Upper lobe of left lung (tissue), 6 donors: Measurements from ENCODE around the gene GNB1L. TPM values are rescaled to one million over a fixed set of nuclear protein-coding genes. Genes with fewer than 3 reads are reported as not detected.

Experiments
- ATAC-seq, 2 donors: fragments of 200-7000 bp; cut with Tn5 transposase; one replicate each; pipeline ENCODE4 v1.9.1; 2022; ENCODE audit warnings: mild to moderate bottlenecking in 2 of 2, moderate library complexity in 2 of 2; ENCODE audit not compliant: low FRiP score in 2 of 2
- DNase-seq, 2 donors: peaks; one replicate each; pipeline ENCODE4 v3.0.0-alpha.2; 2019 to 2020
- H3K27ac ChIP-seq, 4 donors: fragments of 200-600 bp; sonication (generic); one replicate each; pipeline ENCODE4 v1.5.1; 2016 to 2019
- H3K27me3 ChIP-seq, 4 donors: fragments of 200-600 bp; sonication (generic); one replicate each; pipeline ENCODE4 v1.5.1; 2017 to 2019
- H3K36me3 ChIP-seq, 4 donors: fragments of 200-600 bp; sonication (generic); one replicate each; pipeline ENCODE4 v1.5.1; 2016 to 2019
- H3K4me1 ChIP-seq, 4 donors: fragments of 200-600 bp; sonication (generic); one replicate each; pipeline ENCODE4 v1.5.1; 2018 to 2019
- H3K4me3 ChIP-seq, 4 donors: fragments of 200-600 bp; sonication (generic); one replicate each; pipeline ENCODE4 v1.5.1; 2017 to 2019; ENCODE audit warnings: mild to moderate bottlenecking in 2 of 4, moderate library complexity in 1 of 4
- H3K9me3 ChIP-seq, 4 donors: fragments of 200-600 bp; sonication (generic); one replicate each; pipeline ENCODE4 v1.5.1; 2018 to 2019
- EP300 ChIP-seq, 4 donors: sonication (generic); formaldehyde crosslinking; IDR thresholded peaks; one replicate each; pipeline ENCODE4 v1.5.1; 2017; ENCODE audit warnings: antibody characterized with exemption in 4 of 4, control low read depth in 2 of 4
- POLR2A ChIP-seq, 4 donors: fragments of 450-650 bp; IDR thresholded peaks; one replicate each; pipeline ENCODE4 v1.5.1; 2016 to 2017; ENCODE audit warnings: antibody characterized with exemption in 4 of 4, mild to moderate bottlenecking in 2 of 4
- POLR2AphosphoS5 ChIP-seq, 2 donors: sonication (generic); formaldehyde crosslinking; IDR thresholded peaks; one replicate each; pipeline ENCODE4 v1.5.1; 2017; ENCODE audit warnings: antibody characterized with exemption in 2 of 2
- WGBS, 2 donors: methylation state at CpG; one replicate each; pipeline ENCODE4 v1.1.5; 2017 to 2018; 5-methylcytosine and 5-hydroxymethylcytosine counted together
- total RNA-seq, 6 donors: library from RNA; depleted of rRNA in 4 of 6; stranded (reverse); fragments of >200 nt in 4 of 6; gene quantifications; one replicate each; pipeline versions ENCODE4 v1.1.0 to v1.2.1, GENCODE V29; 2016 to 2021
- TF ChIP-seq, protein P1 (sequence below), 6 experiments: fragments of 450-650 bp in 4 of 6; fragments of 200-600 bp in 2 of 6; sonication (generic) in 2 of 6; IDR thresholded peaks; one replicate each; pipeline ENCODE4 v1.5.1; 2016 to 2019; ENCODE audit warnings: antibody characterized with exemption in 6 of 6
- donor health status: DM: no; HTN: no; CAD: no; lungs with moderate emphysema.
- donor health status: DM: no; HTN: yes; CAD: no; lungs with severe emphysema.

The GNB1L gene
- total RNA-seq, 6 donors from 2014 or later, result 0.78 to 11.1 (median 6.8) TPM

DNA sequence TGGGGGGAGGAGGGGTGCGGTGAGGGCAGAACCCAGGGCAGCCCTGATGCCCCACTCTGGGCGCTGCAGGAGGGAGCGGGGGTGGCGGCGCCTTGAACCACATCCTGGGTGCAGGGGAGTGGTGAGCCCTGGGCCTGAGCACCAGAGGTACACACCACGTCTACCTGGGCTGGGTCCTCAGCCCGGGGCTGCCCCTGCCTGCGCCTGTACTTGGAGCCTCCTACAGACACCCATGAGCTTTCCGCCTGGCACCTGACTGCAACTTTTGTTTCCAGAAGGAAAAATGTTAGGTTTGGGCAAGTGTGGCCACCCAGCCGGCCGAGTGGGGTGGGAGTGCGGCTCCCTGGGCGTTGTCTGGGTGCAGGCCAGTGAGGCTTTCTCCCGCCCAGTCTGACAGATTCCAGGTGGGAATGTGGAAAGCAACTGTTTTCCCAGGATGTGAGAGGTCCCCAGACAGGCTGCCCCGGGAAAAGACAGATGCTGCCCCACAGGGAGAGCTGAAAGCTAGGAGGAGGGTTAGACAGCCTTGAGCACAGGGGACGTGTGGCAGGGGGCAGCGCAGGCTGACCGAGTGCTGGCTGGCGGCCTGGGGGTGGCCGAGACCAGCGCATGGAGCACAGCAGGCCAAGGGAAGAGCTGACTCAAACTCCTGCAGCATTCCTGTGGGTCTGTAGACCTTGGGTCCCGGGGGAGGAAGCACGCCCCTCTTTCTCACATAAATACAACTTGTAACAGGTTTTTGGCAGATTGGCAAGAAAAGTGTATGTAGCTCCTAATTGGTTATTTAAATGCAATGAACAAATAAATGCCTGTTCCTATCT is 44.1 kb downstream of the GNB1L start:
- Histone ChIP-seq H3K9me3 (no peaks in the 10 kb centered on the region), H3K4me1 (peaks cover 0 to 9% (median 4%) of the 10 kb centered on the region in 4 donors), H3K4me3 (no peak overlapping the region), H3K27ac (no peak overlapping the region), H3K27me3 (no peaks in the 10 kb centered on the region), H3K36me3 (no peaks in the 10 kb centered on the region)
- TF ChIP-seq POLR2AphosphoS5 (IDR thresholded peaks at IDR 0.05), result no peak
- TF ChIP-seq EP300 (IDR thresholded peaks at IDR 0.05), result no peak
- TF ChIP-seq, protein P1, sequence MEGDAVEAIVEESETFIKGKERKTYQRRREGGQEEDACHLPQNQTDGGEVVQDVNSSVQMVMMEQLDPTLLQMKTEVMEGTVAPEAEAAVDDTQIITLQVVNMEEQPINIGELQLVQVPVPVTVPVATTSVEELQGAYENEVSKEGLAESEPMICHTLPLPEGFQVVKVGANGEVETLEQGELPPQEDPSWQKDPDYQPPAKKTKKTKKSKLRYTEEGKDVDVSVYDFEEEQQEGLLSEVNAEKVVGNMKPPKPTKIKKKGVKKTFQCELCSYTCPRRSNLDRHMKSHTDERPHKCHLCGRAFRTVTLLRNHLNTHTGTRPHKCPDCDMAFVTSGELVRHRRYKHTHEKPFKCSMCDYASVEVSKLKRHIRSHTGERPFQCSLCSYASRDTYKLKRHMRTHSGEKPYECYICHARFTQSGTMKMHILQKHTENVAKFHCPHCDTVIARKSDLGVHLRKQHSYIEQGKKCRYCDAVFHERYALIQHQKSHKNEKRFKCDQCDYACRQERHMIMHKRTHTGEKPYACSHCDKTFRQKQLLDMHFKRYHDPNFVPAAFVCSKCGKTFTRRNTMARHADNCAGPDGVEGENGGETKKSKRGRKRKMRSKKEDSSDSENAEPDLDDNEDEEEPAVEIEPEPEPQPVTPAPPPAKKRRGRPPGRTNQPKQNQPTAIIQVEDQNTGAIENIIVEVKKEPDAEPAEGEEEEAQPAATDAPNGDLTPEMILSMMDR (IDR thresholded peaks at IDR 0.05), result no peak
- DNase-seq, result peak; percentile 19 to 64
- peak in 1 of 2 donors; percentile 38 for ATAC-seq
- WGBS, 2 donors, result 83 to 92% methylated on average over 21 of the region's 23 CpGs

DNA sequence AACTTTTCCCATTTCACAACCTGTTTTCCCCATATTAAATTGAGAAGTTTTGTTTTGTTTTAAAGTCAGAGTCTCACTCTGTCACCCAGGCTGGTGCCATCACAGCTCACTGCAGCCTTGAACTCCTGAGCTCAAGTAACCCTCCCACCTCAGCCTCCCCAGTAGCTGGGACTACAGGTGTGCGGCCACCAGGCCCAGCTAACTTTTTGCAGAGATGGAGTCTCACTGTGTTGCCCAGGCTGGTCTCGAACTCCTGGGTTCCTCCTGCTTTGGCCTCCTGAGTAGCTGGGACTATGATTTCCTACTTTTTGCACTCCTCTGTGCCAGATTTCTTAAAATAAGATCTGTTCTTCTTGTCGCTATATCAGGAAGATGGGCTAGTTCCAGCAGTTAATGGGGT is 44.9 kb downstream of the GNB1L start:
- 97% methylated on average over 3 of the region's 3 CpGs for WGBS, 2 donors
- no peaks in the 10 kb centered on the region for H3K36me3 ChIP-seq
- no peaks in the 10 kb centered on the region for H3K9me3 ChIP-seq
- H3K27ac ChIP-seq, result no peak overlapping the region
- H3K4me1 ChIP-seq, result peaks cover 0 to 9% (median 4%) of the 10 kb centered on the region in 4 donors
- TF ChIP-seq, protein P1 (IDR thresholded peaks at IDR 0.05), result no peak
- TF ChIP-seq EP300 (IDR thresholded peaks at IDR 0.05) (no peak), POLR2AphosphoS5 (IDR thresholded peaks at IDR 0.05) (no peak), POLR2A (IDR thresholded peaks at IDR 0.05) (no peak)
- no peak overlapping the region for H3K4me3 ChIP-seq
- DNase-seq, result peak in 1 of 2 donors; percentile 10
- H3K27me3 ChIP-seq, result no peaks in the 10 kb centered on the region
- ATAC-seq, result no peak

DNA sequence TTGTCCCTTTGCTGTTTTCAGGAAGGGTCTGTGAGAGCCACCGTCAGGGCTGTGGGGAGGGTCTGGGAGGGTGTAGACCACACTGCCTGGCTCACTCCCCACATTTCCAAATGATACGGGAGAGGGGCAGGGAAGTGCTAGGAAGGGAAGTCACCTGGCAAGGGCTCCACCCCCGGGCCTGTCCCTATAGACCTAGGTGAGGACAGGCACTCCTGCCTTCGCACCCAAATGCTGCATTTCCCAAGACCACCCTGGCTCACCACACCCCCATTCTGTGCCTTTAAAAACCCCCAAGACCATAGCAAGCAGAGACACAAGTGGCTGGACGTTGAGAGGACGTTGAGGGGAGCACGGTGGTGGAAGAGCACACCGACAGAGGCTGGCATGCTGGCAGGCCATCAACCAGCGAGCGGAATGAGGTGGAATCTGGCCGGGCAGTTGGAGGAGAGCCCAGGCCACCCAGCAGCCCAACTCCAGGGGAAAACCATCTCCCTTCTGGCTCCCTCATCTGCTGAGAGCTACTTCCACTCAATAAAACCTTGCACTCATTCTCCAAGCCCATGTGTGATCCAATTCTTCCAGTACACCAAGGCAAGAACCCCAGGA is 45.7 kb downstream of the GNB1L start:
- DNase-seq (no peak), ATAC-seq (no peak)
- Histone ChIP-seq H3K36me3 (no peaks in the 10 kb centered on the region), H3K27ac (no peak overlapping the region), H3K9me3 (no peaks in the 10 kb centered on the region), H3K4me1 (peaks cover 0 to 9% (median 4%) of the 10 kb centered on the region in 4 donors), H3K27me3 (no peaks in the 10 kb centered on the region), H3K4me3 (no peak overlapping the region)
- 70 to 90% methylated on average over 5 to 11 of the region's 11 CpGs for WGBS, 2 donors
- TF ChIP-seq EP300 (IDR thresholded peaks at IDR 0.05), result no peak
- TF ChIP-seq POLR2AphosphoS5 (IDR thresholded peaks at IDR 0.05), result no peak
- TF ChIP-seq POLR2A (IDR thresholded peaks at IDR 0.05), result no peak
- TF ChIP-seq, protein P1 (IDR thresholded peaks at IDR 0.05), result no peak

DNA sequence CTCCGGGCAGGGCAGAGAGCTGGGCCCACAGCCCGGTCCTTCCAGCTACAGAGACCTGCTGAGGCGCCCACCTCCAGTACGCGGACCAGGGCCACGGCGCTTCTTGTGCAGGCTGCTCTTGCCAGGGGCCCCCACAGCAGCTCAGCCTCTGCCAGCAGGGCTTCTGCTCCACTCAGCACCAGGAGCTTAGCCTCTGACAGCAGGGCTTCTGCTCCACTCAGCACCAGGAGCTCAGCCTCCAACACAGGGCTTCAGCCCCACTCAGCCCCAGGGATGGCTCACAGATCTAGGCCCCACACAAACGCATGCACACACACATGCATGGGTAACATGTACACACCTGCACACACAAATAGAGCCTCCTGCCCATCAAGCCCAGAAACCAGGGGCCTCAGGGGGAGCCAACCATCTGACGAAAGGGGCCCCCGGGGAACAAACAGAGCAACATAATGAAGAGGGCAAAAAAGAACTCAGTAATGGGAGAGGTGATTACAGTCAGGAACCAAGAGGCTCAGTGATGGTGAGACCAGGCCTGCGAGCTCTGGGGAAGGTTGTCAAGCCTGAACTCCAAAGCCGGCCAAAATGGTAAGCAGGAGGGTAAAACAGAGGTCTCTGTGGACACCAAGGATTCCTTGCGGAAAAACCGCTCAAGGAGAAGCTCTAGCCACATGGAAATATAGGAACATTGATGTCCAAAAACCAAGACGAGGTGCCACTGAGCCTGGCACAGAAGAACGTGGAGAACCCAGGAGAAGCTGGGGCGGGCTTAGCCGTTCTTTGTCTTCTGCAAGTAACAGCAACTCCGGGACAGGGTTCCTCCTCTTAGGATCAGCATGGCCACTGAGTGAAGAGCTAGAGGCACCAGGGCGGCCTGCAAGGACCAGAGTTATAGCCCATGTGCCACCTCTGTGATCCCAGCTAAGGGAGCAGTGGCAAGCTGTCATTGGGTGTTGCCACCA is 46.5 kb downstream of the GNB1L start:
- no peak for TF ChIP-seq EP300 (IDR thresholded peaks at IDR 0.05)
- TF ChIP-seq, protein P1 (IDR thresholded peaks at IDR 0.05), result no peak
- H3K36me3 ChIP-seq, result no peaks in the 10 kb centered on the region
- H3K9me3 ChIP-seq, result no peaks in the 10 kb centered on the region
- DNase-seq (peak in 1 of 2 donors; percentile 72), ATAC-seq (no peak)
- H3K27me3 ChIP-seq, result no peaks in the 10 kb centered on the region
- no peak overlapping the region for H3K27ac ChIP-seq
- peaks cover 0 to 9% (median 4%) of the 10 kb centered on the region in 4 donors for H3K4me1 ChIP-seq
- H3K4me3 ChIP-seq, result no peak overlapping the region
- WGBS, 2 donors, result 94 to 96% methylated on average over 18 to 19 of the region's 20 CpGs
